ENCODE results near the gene HBD. TPM values are rescaled to one million over a fixed set of nuclear protein-coding genes. Genes with fewer than 3 reads are reported as not detected.

Gene HBD
- total and polyA plus RNA-seq, 9 of the 15 experiments (the other 6 are each of a cell fraction or from before 2014, with no cell fraction given) = 11.8 to 169 (median 36.0) TPM

GRCh38 chr11:5235364-5236095 lies 1.2 kb upstream of the HBD start (continued):
- TF ChIP-seq CEBPZ (IDR thresholded peaks at IDR 0.05; ENCODE audit: borderline replicate concordance, low read depth, low read length) (no peak), FOXM1 (IDR thresholded peaks at IDR 0.05; ENCODE audit: low read depth) (no peak), FOXM1 (CRISPR knock-in tag; IDR thresholded peaks at IDR 0.05; ENCODE audit: low read depth) (no peak), MAFG (tag; conservative IDR thresholded peaks at IDR 0.05) (no peak), EGR1 (conservative IDR thresholded peaks at IDR 0.05) (no peak), CREB3L1 (IDR thresholded peaks at IDR 0.05; ENCODE audit: borderline replicate concordance, low read depth) (no peak), ZSCAN32 (CRISPR knock-in tag; IDR thresholded peaks at IDR 0.05) (no peak), SRSF3 (IDR thresholded peaks at IDR 0.05; ENCODE audit: insufficient read depth, low read length) (no peak), ILF3 (IDR thresholded peaks at IDR 0.05; ENCODE audit: borderline replicate concordance) (no peak), ZNF76 (CRISPR knock-in tag; IDR thresholded peaks at IDR 0.05; ENCODE audit: borderline replicate concordance) (no peak), THRA (IDR thresholded peaks at IDR 0.05) (no peak), EP300 (IDR thresholded peaks at IDR 0.05; ENCODE audit: low read length) (no peak), MED1 (CRISPR knock-in tag; IDR thresholded peaks at IDR 0.05; ENCODE audit: borderline replicate concordance) (no peak), ZNF707 (CRISPR knock-in tag; conservative IDR thresholded peaks at IDR 0.05) (no peak), RUNX1 (IDR thresholded peaks at IDR 0.05; ENCODE audit: low read depth) (no peak), KAT2B (IDR thresholded peaks at IDR 0.05; ENCODE audit: low read depth, low read length) (no peak), NR2C2 (CRISPR knock-in tag; IDR thresholded peaks at IDR 0.05) (no peak), NR2C2 (tag; IDR thresholded peaks at IDR 0.05) (no peak), MXI1 (IDR thresholded peaks at IDR 0.05; ENCODE audit: low read depth, low read length) (no peak)

Data from K562 (cell line).